Measurements from ENCODE around the gene RALGPS1.
"Not testable (repeated sequence)": the region's sequence is repeated elsewhere in the genome, so short reads cannot be mapped to it uniquely, and the experiment has no call there.

RALGPS1 gene

GRCh38 chr9:127170652-127171051 lies 256.1 kb downstream of the RALGPS1 start:
- in situ Hi-C loops (cut with MboI; ENCODE audit: low pct_unique_long_range_greater_than_20kb, low sequenced_read_pairs), result no loop called here
- no peak for DNase-seq

DNA sequence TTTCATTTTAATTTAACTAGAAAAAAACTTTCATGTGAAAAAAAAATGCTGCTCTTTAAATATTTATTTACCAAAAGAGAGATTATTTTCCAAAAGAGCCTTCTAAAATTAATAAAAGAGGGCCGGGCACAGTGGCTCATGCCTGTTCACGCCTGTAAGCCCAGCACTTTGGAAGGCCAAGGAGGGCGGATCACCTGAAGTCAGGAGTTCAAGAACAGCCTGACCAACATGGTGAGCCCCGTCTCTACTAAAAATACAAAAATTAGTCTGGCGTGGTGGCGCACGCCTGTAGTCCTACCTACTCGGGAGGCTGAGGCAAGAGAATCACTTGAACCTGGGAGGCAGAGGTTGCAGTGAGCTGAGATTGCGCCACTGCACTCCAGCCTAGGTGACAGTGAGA lies 256.8 kb downstream of the RALGPS1 start:
- in situ Hi-C loops (cut with MboI; ENCODE audit: low pct_unique_long_range_greater_than_20kb, low sequenced_read_pairs); DNase-seq: not testable (repeated sequence)

DNA sequence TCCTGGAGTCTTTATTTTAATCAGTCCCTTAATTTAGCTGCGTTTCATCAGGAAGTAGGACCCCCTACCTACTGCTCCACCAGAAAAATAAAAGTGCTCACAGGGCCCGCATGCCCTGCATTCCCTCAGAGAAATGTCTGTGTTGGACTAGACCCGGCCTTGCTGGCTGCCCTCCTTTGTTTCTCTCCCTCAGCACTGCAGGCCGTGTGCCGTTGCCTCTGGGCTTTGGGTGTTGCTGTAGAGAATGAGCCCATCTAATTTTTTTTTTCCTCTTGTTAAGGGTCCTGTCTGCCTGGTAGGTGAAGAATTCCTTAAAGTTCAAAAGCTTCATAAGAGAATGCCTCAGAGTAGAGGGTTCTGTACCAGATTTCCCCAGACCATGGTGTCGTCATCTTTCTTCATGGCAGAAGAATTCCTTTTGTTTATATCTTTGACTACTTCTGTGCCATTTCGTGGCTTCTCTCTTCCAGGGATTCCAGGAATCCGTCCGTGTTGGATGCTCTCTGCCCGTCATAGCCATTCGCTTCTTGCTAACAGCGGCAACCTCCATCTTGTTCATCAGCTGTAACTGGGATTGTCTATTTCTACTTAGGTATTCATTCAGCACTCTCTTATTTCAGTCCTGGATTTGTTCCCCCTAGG lies 257.6 kb downstream of the RALGPS1 start:
- in situ Hi-C loops (cut with MboI; ENCODE audit: low pct_unique_long_range_greater_than_20kb, low sequenced_read_pairs), result no loop called here
- no peak for DNase-seq

DNA sequence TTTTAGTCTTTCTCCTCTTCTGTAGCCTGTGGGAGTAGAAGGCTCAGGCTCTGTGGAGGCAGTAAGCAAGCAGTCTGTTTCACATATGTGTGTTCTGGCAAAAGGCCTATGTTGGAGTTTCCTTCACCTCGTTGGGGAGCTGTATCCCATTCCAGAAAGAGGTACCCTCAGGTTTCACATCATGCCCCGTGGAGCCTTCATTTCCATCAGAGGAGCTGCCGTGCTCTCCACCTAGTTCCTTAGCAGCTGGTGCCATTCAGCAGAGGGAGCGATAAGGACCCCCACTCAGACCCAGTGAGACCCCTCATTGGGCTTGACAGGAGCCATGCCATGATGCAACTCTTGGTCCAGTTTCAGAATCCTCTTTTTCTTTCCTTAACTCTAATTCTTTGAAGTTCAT lies 258.5 kb downstream of the RALGPS1 start:
- DNase-seq, result no peak
- in situ Hi-C loops (cut with MboI; ENCODE audit: low pct_unique_long_range_greater_than_20kb, low sequenced_read_pairs), result no loop called here

- DNase-seq, result no peak
- in situ Hi-C loops (cut with MboI; ENCODE audit: low pct_unique_long_range_greater_than_20kb, low sequenced_read_pairs), result no loop called here
These were observed 260.1 kb downstream of the RALGPS1 start for GRCh38 chr9:127174386-127175318.

- DNase-seq, result no peak
- in situ Hi-C loops (cut with MboI; ENCODE audit: low pct_unique_long_range_greater_than_20kb, low sequenced_read_pairs), result no loop called here
These were observed 260.7 kb downstream of the RALGPS1 start for GRCh38 chr9:127175319-127175715.

GRCh38 chr9:127175764-127176163 lies 261.2 kb downstream of the RALGPS1 start:
- in situ Hi-C loops (cut with MboI; ENCODE audit: low pct_unique_long_range_greater_than_20kb, low sequenced_read_pairs), result no loop called here
- DNase-seq, result no peak

GRCh38 chr9:127176631-127177030 lies 262.0 kb downstream of the RALGPS1 start:
- DNase-seq, result no peak
- in situ Hi-C loops (cut with MboI; ENCODE audit: low pct_unique_long_range_greater_than_20kb, low sequenced_read_pairs), result no loop called here

GRCh38 chr9:127177231-127177630 lies 262.6 kb downstream of the RALGPS1 start:
- in situ Hi-C loops (cut with MboI; ENCODE audit: low pct_unique_long_range_greater_than_20kb, low sequenced_read_pairs), result no loop called here
- no peak for DNase-seq

DNA sequence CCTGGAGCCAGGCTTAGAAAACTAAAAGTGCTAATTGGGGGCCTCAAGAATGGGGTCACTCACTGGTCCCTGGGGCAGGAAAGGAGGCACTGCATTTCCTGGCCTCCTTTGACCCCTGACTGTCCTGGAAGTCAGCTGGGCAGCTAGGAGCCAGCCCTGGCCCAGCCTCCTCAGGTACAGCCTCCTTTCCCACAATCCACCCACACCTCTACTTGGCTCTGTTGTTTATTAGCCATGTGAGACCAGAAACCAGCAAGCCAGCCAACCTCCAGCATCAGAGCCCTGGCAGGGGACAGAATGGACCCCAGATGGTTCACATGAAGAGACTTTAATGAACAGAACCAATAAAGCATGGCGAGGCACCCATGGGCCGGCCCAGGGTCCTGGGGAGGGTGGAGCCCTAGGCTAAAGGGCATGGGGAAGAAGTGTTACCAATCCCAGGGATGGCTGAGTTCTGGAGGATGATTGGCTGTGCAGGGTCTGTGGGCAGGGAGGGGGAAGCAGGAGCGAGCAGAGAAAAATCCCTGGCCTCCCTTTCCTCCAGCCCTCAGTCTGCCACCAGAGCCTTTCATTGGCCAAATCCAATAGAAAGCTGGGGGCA lies 263.2 kb downstream of the RALGPS1 start:
- in situ Hi-C loops (cut with MboI; ENCODE audit: low pct_unique_long_range_greater_than_20kb, low sequenced_read_pairs), result no loop called here
- DNase-seq, result no peak

DNA sequence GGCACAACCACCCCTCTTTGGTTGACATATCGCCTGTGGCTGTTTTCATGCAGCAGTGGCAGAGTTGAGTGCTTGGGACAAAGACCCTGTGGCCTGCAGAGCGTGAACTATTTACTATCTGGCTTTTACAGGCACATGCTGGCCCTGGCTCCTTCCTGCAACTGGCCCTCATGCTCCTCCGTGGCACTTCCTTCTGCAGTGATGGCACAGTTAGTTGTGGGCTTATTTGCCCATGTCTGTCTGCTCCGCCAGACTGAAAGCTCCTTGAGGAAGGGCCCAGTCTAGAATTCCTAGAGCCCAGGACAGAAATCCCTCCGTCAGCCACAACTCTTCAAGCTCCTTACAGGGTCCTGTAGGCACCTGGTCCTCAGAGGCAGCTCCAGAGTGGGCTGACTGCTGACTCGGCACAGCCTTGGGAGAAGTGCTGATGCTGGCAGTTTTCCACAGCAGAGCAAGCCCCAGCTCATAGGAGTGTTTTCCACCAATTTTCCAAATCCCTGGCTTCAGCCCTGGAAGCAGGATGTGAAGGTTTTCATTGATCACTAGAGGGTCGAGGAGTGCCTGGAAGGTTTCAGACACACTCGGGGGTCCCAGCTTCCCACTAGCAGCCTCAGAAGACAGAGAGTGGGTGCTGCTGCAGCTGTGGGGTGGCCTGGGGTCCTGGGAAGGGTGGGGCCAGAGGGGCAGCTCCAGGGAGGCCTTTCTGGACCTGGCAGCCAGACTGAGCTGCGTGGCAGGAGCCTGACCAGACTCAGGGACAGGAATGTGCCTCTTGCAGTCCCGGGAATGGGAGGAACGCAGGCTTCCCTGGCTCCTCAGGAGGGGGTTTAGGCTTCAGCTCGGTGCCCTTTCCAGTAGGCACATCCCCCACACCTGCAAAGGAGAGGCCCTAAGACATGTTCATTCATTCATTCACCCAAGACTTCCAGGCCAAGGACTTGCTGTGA lies 264.4 kb downstream of the RALGPS1 start:
- in situ Hi-C loops (cut with MboI; ENCODE audit: low pct_unique_long_range_greater_than_20kb, low sequenced_read_pairs), result no loop called here
- DNase-seq, result no peak

GRCh38 chr9:127179633-127180441 lies 265.3 kb downstream of the RALGPS1 start:
- in situ Hi-C loops (cut with MboI; ENCODE audit: low pct_unique_long_range_greater_than_20kb, low sequenced_read_pairs), result no loop called here
- DNase-seq, result no peak

DNA sequence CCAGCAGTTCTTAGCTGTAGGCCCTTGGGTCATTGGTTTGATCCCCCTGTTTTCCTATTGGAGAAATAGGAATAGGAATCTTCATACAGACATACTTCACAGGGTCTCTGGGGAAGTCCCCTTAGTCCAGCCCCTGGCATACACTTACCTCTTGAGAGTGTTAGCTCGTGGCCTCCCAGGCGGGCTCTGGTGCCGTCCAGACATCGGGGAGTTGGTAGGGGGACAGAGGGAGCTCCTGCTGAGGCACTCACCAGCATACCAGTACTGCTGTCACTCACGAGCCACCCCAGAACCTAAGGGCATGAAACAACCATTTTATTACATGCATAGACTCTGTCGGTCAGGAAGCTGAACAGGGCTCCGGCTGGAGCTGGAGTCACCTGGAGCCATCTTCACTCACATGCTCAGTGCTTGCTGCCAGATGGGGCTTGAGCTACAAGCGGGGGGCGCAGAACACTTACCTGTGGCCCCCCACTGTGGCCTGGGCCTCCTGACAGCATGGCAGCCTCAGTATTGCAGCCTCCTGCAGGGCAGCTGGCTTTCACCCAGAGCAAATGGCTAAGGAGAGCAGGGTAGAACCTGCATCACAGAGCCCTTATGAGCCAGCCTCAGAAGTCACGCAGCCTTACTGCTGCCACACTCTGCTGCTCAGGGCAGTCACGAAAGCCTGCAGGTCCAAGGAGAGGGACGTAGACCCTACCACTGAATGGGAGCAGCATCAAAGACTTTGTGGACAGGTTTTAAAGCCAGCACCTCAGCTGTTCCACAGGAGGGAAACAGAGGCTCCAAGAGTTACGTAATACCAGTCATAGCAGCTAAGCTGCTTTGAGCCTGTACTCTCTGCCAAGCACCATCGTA lies 266.1 kb downstream of the RALGPS1 start:
- in situ Hi-C loops (cut with MboI; ENCODE audit: low pct_unique_long_range_greater_than_20kb, low sequenced_read_pairs), result no loop called here
- no peak for DNase-seq

DNA sequence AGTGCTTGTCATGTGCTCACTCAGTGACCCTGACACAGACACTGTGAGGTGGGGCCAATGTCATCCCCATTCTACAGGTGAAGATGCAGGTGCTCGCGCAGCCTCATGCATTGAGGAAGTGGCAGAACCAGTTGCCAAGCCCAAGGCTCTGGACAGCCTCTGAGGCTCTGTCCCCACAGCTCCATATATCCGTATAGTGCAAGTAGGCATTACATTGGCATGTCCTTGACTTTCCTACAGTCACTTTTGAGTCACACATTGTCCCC lies 266.7 kb downstream of the RALGPS1 start:
- no peak for DNase-seq
- in situ Hi-C loops (cut with MboI; ENCODE audit: low pct_unique_long_range_greater_than_20kb, low sequenced_read_pairs), result no loop called here

- no peak for DNase-seq
- in situ Hi-C loops (cut with MboI; ENCODE audit: low pct_unique_long_range_greater_than_20kb, low sequenced_read_pairs), result no loop called here
These were observed 267.1 kb downstream of the RALGPS1 start for GRCh38 chr9:127181595-127182190.

DNA sequence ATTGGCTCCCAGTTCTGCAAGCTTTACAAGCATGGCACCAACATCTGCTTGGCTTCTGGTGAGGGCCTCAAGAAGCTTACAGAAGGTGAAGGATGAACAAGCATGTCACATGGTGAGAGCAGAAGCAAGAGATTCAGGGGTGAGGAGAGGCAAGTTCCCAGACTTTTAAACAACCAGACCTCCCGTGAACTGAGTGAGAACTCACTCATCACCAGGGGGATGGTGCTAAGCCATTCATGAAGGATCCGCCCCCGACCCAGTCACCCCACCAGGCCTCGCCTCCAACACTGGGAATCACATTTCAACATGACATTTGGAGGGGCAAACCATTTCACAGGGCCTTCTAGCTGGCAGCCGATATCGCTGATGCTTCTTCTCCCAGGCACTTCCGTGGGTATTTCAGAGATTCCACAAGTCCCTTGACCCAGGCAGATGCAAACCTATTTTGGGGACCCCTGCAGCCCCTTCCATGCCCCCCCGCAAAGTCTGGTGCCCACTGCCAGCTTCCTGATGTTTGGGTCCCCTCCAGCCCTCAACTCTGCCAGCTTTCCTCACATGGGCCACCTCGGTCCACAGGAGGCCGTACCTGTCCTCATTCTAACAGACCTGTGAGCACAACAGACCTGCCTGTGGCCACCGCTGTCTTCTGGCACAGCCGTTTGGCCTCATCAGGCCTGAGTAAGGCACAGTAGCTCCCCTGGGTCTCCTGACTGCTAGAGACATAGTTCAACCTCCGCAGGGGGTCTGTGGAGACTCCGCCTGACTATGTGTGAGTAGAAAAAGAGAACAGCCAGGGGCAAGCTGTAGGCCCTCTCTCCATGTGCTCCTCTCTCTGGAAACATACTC lies 268.5 kb downstream of the RALGPS1 start:
- in situ Hi-C loops (cut with MboI; ENCODE audit: low pct_unique_long_range_greater_than_20kb, low sequenced_read_pairs), result no loop called here
- no peak for DNase-seq

All from KBM-7 (cell line).